Measurements from ENCODE around the gene MPP7. TPM values are rescaled to one million over a fixed set of nuclear protein-coding genes. Genes with fewer than 3 reads are reported as not detected.

The MPP7 gene
- polyA plus RNA-seq, 1 donor from 2014 or later, result 6.1 TPM

- no peaks in the 10 kb centered on the region for H3K9me2 ChIP-seq (ENCODE audit: insufficient read depth, low read length)
- no peak overlapping the region for H3K4me2 ChIP-seq (ENCODE audit: low read length)
- H3K4me3 ChIP-seq (ENCODE audit: low read length), result no peak overlapping the region
- no peaks in the 10 kb centered on the region for H3K79me2 ChIP-seq (replicated peaks; ENCODE audit: insufficient read depth, low read length)
- no peak overlapping the region for H2AFZ ChIP-seq (ENCODE audit: low read depth, low read length)
- no peak overlapping the region for H3K27ac ChIP-seq (ENCODE audit: low read length)
- no peak for TF ChIP-seq REST (IDR thresholded peaks at IDR 0.05; ENCODE audit: borderline replicate concordance)
- TF ChIP-seq RAD21 (conservative IDR thresholded peaks at IDR 0.05), result no peak
- no peak for TF ChIP-seq EZH2 (IDR thresholded peaks at IDR 0.05; ENCODE audit: borderline replicate concordance, insufficient read depth, low read length, poor library complexity, severe bottlenecking)
- TF ChIP-seq SMC3 (conservative IDR thresholded peaks at IDR 0.05; ENCODE audit: poor library complexity), result no peak
- no peak for TF ChIP-seq CTCF (IDR thresholded peaks at IDR 0.05; ENCODE audit: poor library complexity, severe bottlenecking)
- TF ChIP-seq MXI1 (conservative IDR thresholded peaks at IDR 0.05; ENCODE audit: poor library complexity, severe bottlenecking), result no peak
- TF ChIP-seq EP300 (conservative IDR thresholded peaks at IDR 0.05; ENCODE audit: poor library complexity, severe bottlenecking), result no peak
- no peak for TF ChIP-seq POLR2AphosphoS5 (IDR thresholded peaks at IDR 0.05)
- no peak for TF ChIP-seq TAF1 (IDR thresholded peaks at IDR 0.05; ENCODE audit: low read depth)
- no peaks in the 10 kb centered on the region for H3K9me3 ChIP-seq (ENCODE audit: low read length)
- no peaks in the 10 kb centered on the region for H4K20me1 ChIP-seq (ENCODE audit: insufficient read depth)
- H3K36me3 ChIP-seq (ENCODE audit: insufficient read depth, low read length), result no peaks in the 10 kb centered on the region
- H3K27me3 ChIP-seq (ENCODE audit: insufficient read depth, low read depth, low read length), result no peaks in the 10 kb centered on the region
- no peaks in the 10 kb centered on the region for H3F3A ChIP-seq (ENCODE audit: insufficient read depth, low read length, poor library complexity, severe bottlenecking)
- no peak overlapping the region for H3K9ac ChIP-seq (ENCODE audit: low read length)
Observed at GRCh38 chr10:28285816-28286215, 17.0 kb downstream of the MPP7 start.

GRCh38 chr10:28284126-28284525 lies 18.7 kb downstream of the MPP7 start:
- no peaks in the 10 kb centered on the region for H3K79me2 ChIP-seq (replicated peaks; ENCODE audit: insufficient read depth, low read length)
- no peaks in the 10 kb centered on the region for H3K9me3 ChIP-seq (ENCODE audit: low read length)
- no peaks in the 10 kb centered on the region for H3K27me3 ChIP-seq (ENCODE audit: insufficient read depth, low read depth, low read length)
- no peak overlapping the region for H2AFZ ChIP-seq (ENCODE audit: low read depth, low read length)
- H3K4me3 ChIP-seq (ENCODE audit: low read length), result no peak overlapping the region
- H4K20me1 ChIP-seq (ENCODE audit: insufficient read depth), result no peaks in the 10 kb centered on the region
- H3K27ac ChIP-seq (ENCODE audit: low read length), result no peak overlapping the region
- no peaks in the 10 kb centered on the region for H3F3A ChIP-seq (ENCODE audit: insufficient read depth, low read length, poor library complexity, severe bottlenecking)
- TF ChIP-seq RAD21 (conservative IDR thresholded peaks at IDR 0.05), result no peak
- no peak for TF ChIP-seq MXI1 (conservative IDR thresholded peaks at IDR 0.05; ENCODE audit: poor library complexity, severe bottlenecking)
- no peak for TF ChIP-seq EP300 (conservative IDR thresholded peaks at IDR 0.05; ENCODE audit: poor library complexity, severe bottlenecking)
- TF ChIP-seq SMC3 (conservative IDR thresholded peaks at IDR 0.05; ENCODE audit: poor library complexity), result no peak
- no peak for TF ChIP-seq REST (IDR thresholded peaks at IDR 0.05; ENCODE audit: borderline replicate concordance)
- no peak for TF ChIP-seq CTCF (IDR thresholded peaks at IDR 0.05; ENCODE audit: poor library complexity, severe bottlenecking)
- no peak for TF ChIP-seq TAF1 (IDR thresholded peaks at IDR 0.05; ENCODE audit: low read depth)
- no peak for TF ChIP-seq EZH2 (IDR thresholded peaks at IDR 0.05; ENCODE audit: borderline replicate concordance, insufficient read depth, low read length, poor library complexity, severe bottlenecking)
- no peaks in the 10 kb centered on the region for H3K36me3 ChIP-seq (ENCODE audit: insufficient read depth, low read length)
- no peak overlapping the region for H3K9ac ChIP-seq (ENCODE audit: low read length)
- no peaks in the 10 kb centered on the region for H3K9me2 ChIP-seq (ENCODE audit: insufficient read depth, low read length)
- H3K4me2 ChIP-seq (ENCODE audit: low read length), result no peak overlapping the region
